ENCODE measurements around the gene TYRO3. TPM values are rescaled to one million over a fixed set of nuclear protein-coding genes. Genes with fewer than 3 reads are reported as not detected.
"Not testable (repeated sequence)": the region's sequence is repeated elsewhere in the genome, so short reads cannot be mapped to it uniquely, and the experiment has no call there.

The TYRO3 gene
- total RNA-seq, 2 donors from 2014 or later: 3.2 to 6.0 TPM

GRCh38 chr15:41581110-41581509 is 22.1 kb downstream of the TYRO3 start:
- H3K4me3 ChIP-seq: no peak overlapping the region
- H3K27me3 ChIP-seq: no peaks in the 10 kb centered on the region
- H3K9me3 ChIP-seq: no peaks in the 10 kb centered on the region
- no peak overlapping the region for H3K9ac ChIP-seq (ENCODE audit: low read depth in 2 of 2, low read length in 2 of 2)
- no peaks in the 10 kb centered on the region for H3K36me3 ChIP-seq
- H3K27ac ChIP-seq: no peak overlapping the region
- no peak for TF ChIP-seq CTCF (IDR thresholded peaks at IDR 0.05)
- intact Hi-C loops (cut with DNase I): no loop called here
- no peak for DNase-seq
- no peaks in the 10 kb centered on the region for H3K4me1 ChIP-seq

GRCh38 chr15:41583795-41584194 is 24.8 kb downstream of the TYRO3 start:
- H3K4me3 ChIP-seq: no peak overlapping the region
- no peak for TF ChIP-seq CTCF (IDR thresholded peaks at IDR 0.05)
- no peak for DNase-seq
- intact Hi-C loops (cut with DNase I): no loop called here
- H3K36me3 ChIP-seq: no peaks in the 10 kb centered on the region
- H3K27ac ChIP-seq: no peak overlapping the region
- no peaks in the 10 kb centered on the region for H3K27me3 ChIP-seq
- H3K4me1 ChIP-seq: no peaks in the 10 kb centered on the region
- no peak overlapping the region for H3K9ac ChIP-seq (ENCODE audit: low read depth in 2 of 2, low read length in 2 of 2)
- no peaks in the 10 kb centered on the region for H3K9me3 ChIP-seq

GRCh38 chr15:41584636-41585126 is 25.7 kb downstream of the TYRO3 start:
- Histone ChIP-seq H3K4me3 (peak overlapping the region; percentile 46), H3K4me1 (no peaks in the 10 kb centered on the region), H3K9ac (ENCODE audit: low read depth in 2 of 2, low read length in 2 of 2) (peak overlapping the region; percentile 19 to 58), H3K27me3 (no peaks in the 10 kb centered on the region), H3K9me3 (no peaks in the 10 kb centered on the region), H3K27ac (no peak overlapping the region), H3K36me3 (no peaks in the 10 kb centered on the region)
- no peak for DNase-seq
- no peak for TF ChIP-seq CTCF (IDR thresholded peaks at IDR 0.05)
- intact Hi-C loops (cut with DNase I): no loop called here

GRCh38 chr15:41585127-41586047 is 26.4 kb downstream of the TYRO3 start:
- H3K27me3 ChIP-seq: no peaks in the 10 kb centered on the region

GRCh38 chr15:41586531-41587282 is 27.7 kb downstream of the TYRO3 start:
- H3K27me3 ChIP-seq; H3K4me3 ChIP-seq; H3K36me3 ChIP-seq; H3K9me3 ChIP-seq; intact Hi-C loops (cut with DNase I); H3K4me1 ChIP-seq; H3K27ac ChIP-seq; H3K9ac ChIP-seq (ENCODE audit: low read depth in 2 of 2, low read length in 2 of 2); DNase-seq: not testable (repeated sequence)

More at GRCh38 chr15:41585127-41586047, 26.4 kb downstream of the TYRO3 start:
- Histone ChIP-seq H3K9ac (ENCODE audit: low read depth in 2 of 2, low read length in 2 of 2) (peak overlapping the region; percentile 19 to 58), H3K27ac (no peak overlapping the region), H3K4me1 (no peaks in the 10 kb centered on the region), H3K4me3 (peak overlapping the region; percentile 46), H3K9me3 (no peaks in the 10 kb centered on the region), H3K36me3 (no peaks in the 10 kb centered on the region)
- peak; percentile 31 for TF ChIP-seq CTCF (IDR thresholded peaks at IDR 0.05)
- DNase-seq: peak; percentile 48
- intact Hi-C loops (cut with DNase I): no loop called here

- DNase-seq; H3K27ac ChIP-seq; H3K9ac ChIP-seq (ENCODE audit: low read depth in 2 of 2, low read length in 2 of 2); H3K36me3 ChIP-seq; H3K4me1 ChIP-seq; H3K27me3 ChIP-seq; H3K9me3 ChIP-seq; intact Hi-C loops (cut with DNase I); H3K4me3 ChIP-seq: not testable (repeated sequence)
Measured at GRCh38 chr15:41589018-41589417, 30.0 kb downstream of the TYRO3 start.

GRCh38 chr15:41589571-41589970 is 30.6 kb downstream of the TYRO3 start:
- H3K4me1 ChIP-seq; H3K27me3 ChIP-seq; H3K36me3 ChIP-seq; H3K9ac ChIP-seq (ENCODE audit: low read depth in 2 of 2, low read length in 2 of 2); H3K4me3 ChIP-seq; H3K9me3 ChIP-seq; intact Hi-C loops (cut with DNase I); DNase-seq; H3K27ac ChIP-seq: not testable (repeated sequence)

- H3K27ac ChIP-seq; intact Hi-C loops (cut with DNase I); H3K9me3 ChIP-seq; DNase-seq; H3K27me3 ChIP-seq; H3K9ac ChIP-seq (ENCODE audit: low read depth in 2 of 2, low read length in 2 of 2); H3K4me1 ChIP-seq; H3K4me3 ChIP-seq; H3K36me3 ChIP-seq: not testable (repeated sequence)
Measured at GRCh38 chr15:41591217-41591616, 32.2 kb downstream of the TYRO3 start.

- H3K27ac ChIP-seq; H3K4me3 ChIP-seq; H3K9me3 ChIP-seq; H3K27me3 ChIP-seq; intact Hi-C loops (cut with DNase I); H3K9ac ChIP-seq (ENCODE audit: low read depth in 2 of 2, low read length in 2 of 2); H3K36me3 ChIP-seq; H3K4me1 ChIP-seq; DNase-seq: not testable (repeated sequence)
Measured at GRCh38 chr15:41592718-41593117, 33.7 kb downstream of the TYRO3 start.
